Kidney epithelial cell (primary cell): ENCODE data around the gene WFDC1. TPM values are rescaled to one million over a fixed set of nuclear protein-coding genes. Genes with fewer than 3 reads are reported as not detected.
"Not testable (repeated sequence)": the region's sequence is repeated elsewhere in the genome, so short reads cannot be mapped to it uniquely, and the experiment has no call there.

Source experiments
- DNase-seq: peaks from one replicate; pipeline ENCODE4 v3.0.0-alpha.2; 2010; ENCODE audit warnings: low read depth
- H3K27me3 ChIP-seq: 2 replicates; pipeline ENCODE4 v1.6.0; 2011; ENCODE audit warnings: low read length; ENCODE audit not compliant: control insufficient read depth, insufficient read depth
- H3K36me3 ChIP-seq: 2 replicates; pipeline ENCODE4 v1.5.1; 2011; ENCODE audit warnings: low read length; ENCODE audit not compliant: control insufficient read depth, insufficient read depth
- H3K4me3 ChIP-seq: 2 replicates; pipeline ENCODE4 v1.5.1; 2011; ENCODE audit warnings: low read depth, mild to moderate bottlenecking, control low read depth, low read length
- total RNA-seq: library from RNA; depleted of rRNA; stranded (reverse); fragments of >200 nt; gene quantifications from 2 replicates; pipeline ENCODE4 v1.2.3, GENCODE V29; 2015
- TF ChIP-seq, protein P1 (sequence below): IDR thresholded peaks from 2 replicates; pipeline ENCODE4 v1.5.1; 2011; ENCODE audit warnings: mild to moderate bottlenecking, moderate library complexity, low read length, control low read depth, inconsistent platforms; ENCODE audit not compliant: insufficient read depth, poor library complexity, severe bottlenecking

Gene WFDC1
- total RNA-seq, 1 donor from 2014 or later: 0.29 TPM

GRCh38 chr16:84330685-84331050 lies 36.0 kb downstream of the WFDC1 start:
- H3K27me3 ChIP-seq: no peaks in the 10 kb centered on the region
- H3K4me3 ChIP-seq: no peak overlapping the region
- no peak for DNase-seq
- TF ChIP-seq, protein P1, sequence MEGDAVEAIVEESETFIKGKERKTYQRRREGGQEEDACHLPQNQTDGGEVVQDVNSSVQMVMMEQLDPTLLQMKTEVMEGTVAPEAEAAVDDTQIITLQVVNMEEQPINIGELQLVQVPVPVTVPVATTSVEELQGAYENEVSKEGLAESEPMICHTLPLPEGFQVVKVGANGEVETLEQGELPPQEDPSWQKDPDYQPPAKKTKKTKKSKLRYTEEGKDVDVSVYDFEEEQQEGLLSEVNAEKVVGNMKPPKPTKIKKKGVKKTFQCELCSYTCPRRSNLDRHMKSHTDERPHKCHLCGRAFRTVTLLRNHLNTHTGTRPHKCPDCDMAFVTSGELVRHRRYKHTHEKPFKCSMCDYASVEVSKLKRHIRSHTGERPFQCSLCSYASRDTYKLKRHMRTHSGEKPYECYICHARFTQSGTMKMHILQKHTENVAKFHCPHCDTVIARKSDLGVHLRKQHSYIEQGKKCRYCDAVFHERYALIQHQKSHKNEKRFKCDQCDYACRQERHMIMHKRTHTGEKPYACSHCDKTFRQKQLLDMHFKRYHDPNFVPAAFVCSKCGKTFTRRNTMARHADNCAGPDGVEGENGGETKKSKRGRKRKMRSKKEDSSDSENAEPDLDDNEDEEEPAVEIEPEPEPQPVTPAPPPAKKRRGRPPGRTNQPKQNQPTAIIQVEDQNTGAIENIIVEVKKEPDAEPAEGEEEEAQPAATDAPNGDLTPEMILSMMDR: no peak
- H3K36me3 ChIP-seq: no peaks in the 10 kb centered on the region

- no peaks in the 10 kb centered on the region for H3K36me3 ChIP-seq
- DNase-seq: peak; percentile 41
- TF ChIP-seq, protein P1: no peak
- H3K27me3 ChIP-seq: no peaks in the 10 kb centered on the region
- no peak overlapping the region for H3K4me3 ChIP-seq
Observed at GRCh38 chr16:84331998-84332780, 37.5 kb downstream of the WFDC1 start.

GRCh38 chr16:84332975-84333684 lies 38.5 kb downstream of the WFDC1 start:
- H3K4me3 ChIP-seq: no peak overlapping the region
- no peak for DNase-seq
- TF ChIP-seq, protein P1: no peak

GRCh38 chr16:84334058-84334457 lies 39.4 kb downstream of the WFDC1 start:
- Histone ChIP-seq H3K36me3 (no peaks in the 10 kb centered on the region), H3K27me3 (no peaks in the 10 kb centered on the region), H3K4me3 (no peak overlapping the region)
- no peak for DNase-seq
- TF ChIP-seq, protein P1: no peak

More at GRCh38 chr16:84332975-84333684, 38.5 kb downstream of the WFDC1 start:
- Histone ChIP-seq H3K27me3 (no peaks in the 10 kb centered on the region), H3K36me3 (no peaks in the 10 kb centered on the region)

GRCh38 chr16:84334482-84334881 lies 39.8 kb downstream of the WFDC1 start:
- no peak for DNase-seq
- no peak overlapping the region for H3K4me3 ChIP-seq
- H3K36me3 ChIP-seq: no peaks in the 10 kb centered on the region
- TF ChIP-seq, protein P1: no peak
- peaks cover 3% of the 10 kb centered on the region for H3K27me3 ChIP-seq

GRCh38 chr16:84337236-84337635 lies 42.6 kb downstream of the WFDC1 start:
- not testable (repeated sequence) for H3K4me3 ChIP-seq, DNase-seq, H3K36me3 ChIP-seq
- H3K27me3 ChIP-seq: peaks cover 13% of the 10 kb centered on the region
